CD4-positive, alpha-beta T cell treated with Interleukin-17A for 4 hours (primary cell): ENCODE measurements around the gene ATXN7L2.
"Not testable (repeated sequence)": the region's sequence is repeated elsewhere in the genome, so short reads cannot be mapped to it uniquely, and the experiment has no call there.

Experiments
- DNase-seq: peaks from one replicate; pipeline ENCODE4 v3.0.0-alpha.2; 2020; ENCODE audit warnings: mixed read lengths

The ATXN7L2 gene, protein sequence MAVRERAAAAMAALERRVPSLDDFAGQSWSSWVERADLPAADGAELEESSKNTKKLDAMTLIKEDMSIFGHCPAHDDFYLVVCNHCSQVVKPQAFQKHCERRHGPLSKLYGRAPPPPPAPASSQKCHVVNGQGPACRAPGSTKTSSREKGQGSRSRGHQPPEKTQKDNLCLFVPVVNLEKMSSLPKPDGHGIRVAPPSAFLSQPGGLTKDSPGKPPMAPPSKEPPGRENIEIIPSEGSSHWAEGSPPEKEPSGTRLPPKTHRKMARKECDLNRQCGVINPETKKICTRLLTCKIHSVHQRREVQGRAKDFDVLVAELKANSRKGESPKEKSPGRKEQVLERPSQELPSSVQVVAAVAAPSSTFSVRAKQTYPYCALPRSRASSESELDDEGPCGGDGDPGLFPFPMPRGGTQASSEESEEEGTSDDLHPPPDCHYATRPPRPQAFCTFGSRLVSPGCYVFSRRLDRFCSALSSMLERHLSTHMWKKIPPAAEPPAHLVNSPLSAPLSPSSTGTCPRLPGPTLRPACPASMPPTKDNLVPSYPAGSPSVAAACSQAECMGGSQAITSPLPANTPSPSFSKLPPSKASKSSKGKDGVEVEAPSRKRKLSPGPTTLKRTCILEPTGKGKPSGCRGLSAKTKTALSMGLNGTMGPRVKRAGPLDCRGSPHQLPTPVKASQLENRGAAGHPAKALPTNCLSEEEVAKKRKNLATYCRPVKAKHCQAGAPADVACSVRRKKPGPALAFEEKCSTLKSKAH

DNA sequence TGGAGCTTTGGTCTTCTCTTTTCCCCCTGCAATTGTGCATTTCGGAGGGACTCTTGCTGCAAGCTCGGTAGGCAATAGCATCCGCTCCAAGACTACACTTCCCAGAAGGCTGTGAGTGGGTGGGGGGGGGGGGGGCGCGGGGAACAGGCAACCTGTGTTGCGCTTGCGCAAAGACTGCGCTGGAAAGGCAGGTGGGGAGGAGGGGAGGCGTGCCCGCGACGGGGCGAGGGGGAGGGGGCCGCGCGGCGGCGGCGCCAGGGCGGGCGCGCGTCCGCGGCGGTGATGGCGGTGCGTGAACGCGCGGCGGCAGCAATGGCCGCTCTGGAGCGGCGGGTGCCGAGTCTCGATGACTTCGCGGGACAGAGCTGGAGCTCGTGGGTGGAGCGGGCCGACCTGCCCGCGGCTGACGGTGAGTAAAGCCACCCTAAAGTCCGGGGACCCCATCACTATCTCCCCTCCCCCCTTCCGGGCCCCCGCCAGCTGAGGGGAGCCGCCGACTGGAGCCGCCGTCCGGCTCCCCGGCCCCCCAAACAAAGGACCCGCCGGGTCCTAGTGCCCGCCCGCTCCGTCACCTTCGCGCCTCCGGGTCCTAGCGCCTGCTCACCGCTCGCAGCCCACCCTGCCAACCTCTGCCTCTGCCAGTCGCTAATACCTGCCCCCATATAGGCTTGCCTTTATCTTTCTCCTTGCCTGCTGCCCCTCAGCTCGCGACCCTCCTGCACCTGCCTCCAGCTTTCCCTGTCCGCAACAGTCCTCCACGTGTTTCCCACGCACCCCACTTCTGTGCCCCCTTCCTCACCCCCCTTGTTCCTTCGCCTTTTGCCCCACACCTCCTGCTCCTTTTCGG lies at the start of gene ATXN7L2:
TSS of gene ATXN7L2 (plus strand) at position 234 of the 847 bp plus-strand sequence. CDS start at position 283, 49 bp downstream.
- peak; percentile 97 for DNase-seq

- DNase-seq, result no peak
These were observed 49.2 kb upstream of the ATXN7L2 start for GRCh38 chr1:109434484-109434883.

DNA sequence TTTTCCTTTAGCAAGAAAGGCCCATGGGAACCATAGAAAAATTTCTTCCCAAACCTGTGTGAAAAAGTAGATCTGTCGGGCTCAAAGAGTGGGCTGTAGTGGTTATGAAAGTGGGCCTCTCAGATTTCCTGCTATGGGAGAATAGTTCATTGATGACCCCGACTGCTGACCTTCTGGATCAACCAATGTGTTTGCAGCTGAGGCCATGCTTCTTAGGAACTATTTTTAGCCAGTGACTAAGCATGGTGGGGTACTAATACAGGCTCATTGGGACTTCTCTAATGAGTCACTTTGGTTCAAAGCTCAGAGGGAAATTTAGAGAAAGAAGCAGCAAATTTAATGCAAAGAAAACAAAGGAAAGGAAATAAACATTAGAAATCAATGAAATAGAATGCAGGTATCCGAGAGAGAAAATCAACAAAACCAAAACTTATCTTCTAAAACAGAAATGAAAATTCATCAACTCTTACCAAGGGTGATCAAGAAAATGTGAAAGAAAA lies 44.9 kb upstream of the ATXN7L2 start:
- DNase-seq, result no peak

- DNase-seq, result no peak
These were observed 42.6 kb upstream of the ATXN7L2 start for GRCh38 chr1:109441069-109441468.

GRCh38 chr1:109443476-109443875 lies 40.2 kb upstream of the ATXN7L2 start:
- no peak for DNase-seq

- no peak for DNase-seq
These were observed 39.4 kb upstream of the ATXN7L2 start for GRCh38 chr1:109444346-109444745.

- not testable (repeated sequence) for DNase-seq
These were observed 37.6 kb upstream of the ATXN7L2 start for GRCh38 chr1:109445949-109446695.

GRCh38 chr1:109447524-109447923 lies 36.2 kb upstream of the ATXN7L2 start:
- no peak for DNase-seq

GRCh38 chr1:109454497-109455133 lies 29.1 kb upstream of the ATXN7L2 start:
- no peak for DNase-seq

GRCh38 chr1:109457819-109458218 lies 25.9 kb upstream of the ATXN7L2 start:
- DNase-seq, result no peak

DNA sequence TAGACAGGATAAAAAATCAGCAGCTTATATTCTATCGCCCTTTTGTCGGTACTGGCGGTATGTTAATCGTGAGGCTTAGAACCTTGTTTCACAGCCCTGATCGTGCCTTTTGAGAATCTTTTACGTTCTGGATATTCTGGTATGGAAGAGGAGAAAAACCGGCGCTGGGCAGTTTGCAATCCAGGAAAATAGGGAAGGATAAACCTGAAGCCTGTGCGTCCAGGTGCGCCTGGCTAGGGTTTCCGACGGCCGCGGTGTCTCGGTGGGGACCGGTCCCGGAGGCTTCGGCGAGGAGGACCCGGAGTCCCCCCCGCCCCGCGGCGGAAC lies 17.6 kb upstream of the ATXN7L2 start:
- DNase-seq, result no peak

GRCh38 chr1:109466452-109467300 lies 17.0 kb upstream of the ATXN7L2 start, which contains the start of gene SYPL2:
SYPL2 (plus strand) TSS chr1:109466546; CDS start chr1:109466844, 298 bp downstream.
- peak; percentile 25 for DNase-seq

DNA sequence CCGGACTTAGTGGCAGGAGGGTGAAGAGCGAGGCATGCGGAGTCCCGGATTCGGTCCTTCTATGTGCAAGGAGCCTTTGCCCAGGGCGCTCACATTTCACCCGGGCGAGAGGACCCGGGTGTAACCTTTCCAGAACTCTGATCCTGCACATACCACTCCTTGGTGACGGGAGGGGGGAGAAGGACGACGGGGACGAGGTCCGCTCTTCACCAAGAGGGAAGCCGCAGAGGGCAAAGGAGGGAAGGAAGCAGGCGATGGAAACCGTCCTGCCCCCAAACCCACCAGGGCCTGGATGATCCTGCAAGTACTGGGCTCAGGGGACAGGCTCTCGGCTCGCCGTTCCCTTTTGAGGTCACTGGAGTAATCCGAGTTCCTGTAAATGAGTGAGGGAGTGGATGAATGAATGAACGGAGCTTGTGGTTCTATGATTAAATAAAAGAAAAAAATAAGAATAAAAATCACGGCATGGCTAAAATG lies 16.4 kb upstream of the ATXN7L2 start:
- no peak for DNase-seq

DNA sequence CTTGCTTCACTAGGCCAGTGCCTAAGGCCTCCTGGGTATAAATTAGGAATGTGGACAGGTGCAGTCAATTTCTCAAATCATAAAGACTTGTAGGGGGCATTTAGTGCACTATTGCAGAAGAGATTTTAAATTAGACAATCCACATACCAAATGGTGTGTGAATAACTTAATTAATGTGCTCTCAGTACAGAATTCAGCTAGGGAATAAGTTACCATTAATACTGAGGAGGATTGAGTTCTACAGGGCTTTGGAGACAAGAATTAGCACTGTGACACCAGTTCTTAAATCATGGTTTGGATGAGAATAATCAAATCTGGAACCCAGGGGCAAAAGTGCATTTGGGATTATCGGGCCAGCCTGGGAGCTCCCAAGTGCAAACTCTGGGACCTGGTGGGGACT lies 15.6 kb upstream of the ATXN7L2 start:
- DNase-seq, result no peak

- no peak for DNase-seq
These were observed 14.8 kb upstream of the ATXN7L2 start for GRCh38 chr1:109468903-109469302.

DNA sequence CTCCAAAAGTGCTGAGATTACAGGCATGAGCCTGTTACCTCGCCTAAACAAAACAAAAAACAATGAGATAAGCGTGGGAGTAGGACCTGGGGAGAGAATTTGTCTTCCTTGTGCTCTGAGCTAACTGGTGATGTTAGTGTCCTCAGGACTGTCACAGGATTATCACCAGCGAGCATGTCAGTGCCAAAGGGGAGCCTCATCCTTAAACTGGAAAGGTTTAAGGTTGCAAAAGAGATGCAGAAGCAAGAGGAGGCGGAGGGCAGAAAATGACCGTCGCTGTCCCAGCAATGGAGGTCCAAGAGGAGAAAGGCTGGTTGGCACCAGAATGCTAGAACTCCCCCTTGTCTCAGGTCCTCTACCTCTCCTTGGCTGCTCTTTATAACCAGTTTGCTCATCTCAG lies 13.5 kb upstream of the ATXN7L2 start:
- DNase-seq, result no peak

DNA sequence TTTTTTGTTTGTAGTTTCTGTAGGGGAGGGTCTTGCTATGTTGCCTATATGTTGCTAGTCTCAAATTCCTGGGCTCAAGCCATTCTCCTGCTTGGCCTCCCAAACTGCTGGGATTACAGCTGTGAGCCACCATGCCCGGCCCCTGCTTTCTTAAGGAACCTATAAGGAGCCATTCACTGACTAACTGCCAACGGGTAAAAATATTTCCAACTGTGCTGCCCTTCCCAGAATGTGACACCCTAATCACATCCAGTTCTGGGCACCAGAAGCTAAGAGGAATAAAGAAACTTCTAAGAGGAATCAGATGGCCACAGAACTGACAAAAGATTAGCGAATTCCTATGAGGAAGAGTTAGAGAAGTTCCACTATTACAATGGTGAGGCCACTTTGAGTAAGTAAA lies 10.9 kb upstream of the ATXN7L2 start:
- DNase-seq, result no peak

DNA sequence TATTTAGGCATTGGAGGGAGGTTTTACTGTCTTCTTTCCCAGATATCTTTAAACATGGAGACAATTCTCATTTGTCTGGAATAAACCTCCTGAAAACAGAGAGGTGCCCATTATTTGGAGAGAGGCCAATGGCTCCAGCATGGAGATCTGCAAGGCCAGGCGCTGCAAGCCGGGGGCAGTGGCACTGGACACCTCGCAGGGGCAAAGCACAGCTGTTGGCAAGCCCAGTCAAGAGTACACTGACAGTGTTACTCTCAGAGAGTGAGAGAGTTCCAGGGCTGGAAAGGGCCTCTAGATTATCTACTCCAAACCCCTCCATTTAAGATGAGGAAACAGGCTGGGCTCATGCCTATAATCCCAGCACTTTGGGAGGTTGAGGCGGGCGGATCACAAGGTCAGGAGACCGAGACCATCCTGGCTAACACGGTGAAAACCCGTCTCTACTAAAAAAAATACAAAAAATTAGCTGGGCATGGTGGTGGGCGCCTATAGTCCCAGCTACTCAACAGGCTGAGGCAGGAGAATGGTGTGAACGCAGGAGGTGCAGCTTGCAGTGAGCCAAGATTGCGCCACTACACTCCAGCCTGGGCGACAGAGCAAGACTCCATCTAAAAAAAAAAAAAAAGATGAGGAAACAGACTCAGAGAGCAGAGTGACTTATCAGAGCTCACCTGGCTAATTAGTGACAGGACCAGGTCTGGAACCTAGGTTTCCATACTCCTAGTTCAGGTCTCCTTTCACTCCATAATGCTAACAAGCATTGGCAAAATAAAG lies 10.2 kb upstream of the ATXN7L2 start:
- not testable (repeated sequence) for DNase-seq

DNA sequence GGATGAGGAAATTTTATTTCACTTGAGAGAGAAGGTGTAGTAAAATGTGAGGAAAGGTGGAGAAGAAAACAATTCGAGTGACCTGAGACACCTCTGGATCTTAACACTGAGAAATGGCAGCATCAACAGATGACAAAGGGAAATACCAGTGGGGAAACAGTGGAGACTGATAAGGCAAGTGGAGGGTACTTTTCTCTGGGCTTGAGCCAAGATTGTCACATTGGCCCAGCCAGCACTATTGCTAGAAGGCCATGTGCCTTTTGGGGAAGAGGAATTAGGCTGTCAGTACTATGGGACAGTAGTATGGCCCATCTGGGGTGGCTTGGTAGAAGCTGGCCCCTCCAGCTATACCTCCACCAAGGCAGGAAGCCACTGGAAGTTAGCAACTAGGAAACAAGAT lies 9.0 kb upstream of the ATXN7L2 start:
- DNase-seq, result no peak

GRCh38 chr1:109475261-109475660 lies 8.4 kb upstream of the ATXN7L2 start:
- no peak for DNase-seq
